Mesendoderm (in vitro differentiated cells): Measurements from ENCODE around the gene EPB41L3. TPM values are rescaled to one million over a fixed set of nuclear protein-coding genes. Genes with fewer than 3 reads are reported as not detected.

Source experiments
- DNase-seq: peaks from one replicate; pipeline ENCODE4 v3.0.0; 2013
- H2AK5ac ChIP-seq: 2 replicates; pipeline ENCODE4 v1.6.1; 2013; ENCODE audit warnings: low read length, inconsistent platforms
- H2BK120ac ChIP-seq: 2 replicates; pipeline ENCODE4 v1.6.1; 2013; ENCODE audit warnings: low read depth, mild to moderate bottlenecking, low read length, moderate library complexity, mixed read lengths
- H2BK15ac ChIP-seq: replicated peaks from 2 replicates; pipeline ENCODE4 v1.6.1; 2013; ENCODE audit warnings: low read depth, mild to moderate bottlenecking, moderate library complexity
- H2BK5ac ChIP-seq: 2 replicates; pipeline ENCODE4 v1.6.1; 2013; ENCODE audit warnings: low read length, inconsistent platforms
- H3K18ac ChIP-seq: 2 replicates; pipeline ENCODE4 v1.6.1; 2013; ENCODE audit warnings: mild to moderate bottlenecking, low read length, mixed read lengths
- H3K23ac ChIP-seq: one replicate; pipeline ENCODE4 v1.6.1; 2013; ENCODE audit warnings: low read length
- H3K27ac ChIP-seq: 2 replicates; pipeline ENCODE4 v1.5.1; 2013; ENCODE audit warnings: low read depth, mild to moderate bottlenecking, inconsistent platforms, low read length, moderate library complexity
- H3K27me3 ChIP-seq: 2 replicates; pipeline ENCODE4 v1.6.1; 2013; ENCODE audit warnings: low read length, control low read depth, mild to moderate bottlenecking, inconsistent platforms; ENCODE audit not compliant: insufficient read depth, poor library complexity
- H3K36me3 ChIP-seq: 2 replicates; pipeline ENCODE4 v1.6.1; 2013; ENCODE audit warnings: low read length, inconsistent platforms; ENCODE audit not compliant: control insufficient read depth, insufficient read depth
- H3K4ac ChIP-seq: one replicate; pipeline ENCODE4 v1.6.1; 2013; ENCODE audit warnings: low read depth, mild to moderate bottlenecking, low read length, moderate library complexity
- H3K4me1 ChIP-seq: 2 replicates; pipeline ENCODE4 v1.6.1; 2013; ENCODE audit warnings: low read depth, low read length, inconsistent platforms; ENCODE audit not compliant: control insufficient read depth
- H3K4me2 ChIP-seq: 2 replicates; pipeline ENCODE4 v1.6.1; 2013; ENCODE audit warnings: low read length
- H3K4me3 ChIP-seq: 2 replicates; pipeline ENCODE4 v1.5.1; 2013; ENCODE audit warnings: mild to moderate bottlenecking, low read length
- H3K56ac ChIP-seq: one replicate; pipeline ENCODE4 v1.6.1; 2013; ENCODE audit warnings: low read length
- H3K79me1 ChIP-seq: 2 replicates; pipeline ENCODE4 v1.6.1; 2013; ENCODE audit warnings: low read length, inconsistent platforms
- H3K79me2 ChIP-seq: 2 replicates; pipeline ENCODE4 v1.6.1; 2013; ENCODE audit warnings: mild to moderate bottlenecking, low read length; ENCODE audit not compliant: control insufficient read depth, insufficient read depth
- H3K9ac ChIP-seq: 2 replicates; pipeline ENCODE4 v1.6.1; 2013; ENCODE audit warnings: low read length, inconsistent platforms
- H4K5ac ChIP-seq: one replicate; pipeline ENCODE4 v1.6.1; 2013; ENCODE audit warnings: low read length
- H4K8ac ChIP-seq: one replicate; pipeline ENCODE4 v1.6.1; 2013; ENCODE audit warnings: low read depth, mild to moderate bottlenecking, control low read depth, low read length, moderate library complexity
- WGBS: extraction: QIAGEN DNeasy Blood & Tissue Kit; methylation state at CpG from one replicate; pipeline ENCODE4 v1.1.7; 2013; ENCODE audit warnings: low lambda C conversion rate, missing lambda C conversion rate; ENCODE audit not compliant: insufficient coverage; ENCODE audit errors: extremely low coverage; 5-methylcytosine and 5-hydroxymethylcytosine counted together
- polyA plus RNA-seq, 2 experiments: library from polyadenylated mRNA; stranded (reverse); fragments of 200-250 nt; gene quantifications; one replicate each; pipeline ENCODE4 v1.2.3, GENCODE V29; 2013

Gene EPB41L3
- polyA plus RNA-seq (2013, experiment 1 of 2): 26.7 TPM
- polyA plus RNA-seq (2013, experiment 2 of 2): 26.2 TPM

DNA sequence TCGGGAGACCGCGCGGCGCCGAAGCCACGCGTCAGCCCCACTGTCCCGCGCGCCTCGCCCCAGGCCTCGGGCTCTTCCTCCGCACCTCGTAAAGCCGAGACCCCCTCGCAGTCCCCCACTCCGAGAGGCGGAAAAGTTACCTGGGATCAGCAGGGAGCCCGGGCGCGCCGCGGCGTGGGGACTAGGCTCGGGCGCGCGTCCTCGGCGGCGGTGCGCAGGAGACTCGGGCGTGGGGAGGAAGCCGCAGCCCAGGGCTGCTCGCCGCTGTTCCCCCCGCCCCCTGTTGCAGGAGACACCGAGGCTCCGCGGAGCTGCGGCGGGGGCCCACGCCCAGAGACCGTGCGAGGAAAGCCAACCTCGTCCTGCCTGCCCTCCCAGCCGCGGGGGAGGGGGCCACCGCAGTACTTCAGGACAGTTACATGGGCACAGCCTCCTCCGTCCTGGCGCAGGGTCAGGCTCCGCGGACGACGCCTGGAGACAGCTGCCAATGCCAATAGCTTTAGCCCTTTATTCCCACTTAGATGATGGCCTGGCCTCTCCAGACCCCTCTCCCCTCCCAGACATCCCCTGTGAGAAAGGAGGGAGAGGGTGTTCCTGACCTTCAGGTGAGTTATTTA is at the start of gene EPB41L3:
Gene EPB41L3 (minus strand): TSS at position 225 of the 617 bp plus-strand sequence. CDS start 54,814 bp downstream, outside the sequence.
- WGBS: no CpG with 5 or more reads among the region's 57 CpGs
- H3K23ac ChIP-seq: peak within 1 kb of the TSS; percentile 89
- H3K27ac ChIP-seq: peak within 1 kb of the TSS; percentile 82
- H3K36me3 ChIP-seq: no peaks in the 10 kb centered on the region
- no peak within 1 kb of the TSS for H4K8ac ChIP-seq
- H3K79me1 ChIP-seq: no peaks in the 10 kb centered on the region
- peak; percentile 69 for DNase-seq
- H2AK5ac ChIP-seq: no peak within 1 kb of the TSS
- H2BK15ac ChIP-seq: peak within 1 kb of the TSS; percentile 46
- no peak within 1 kb of the TSS for H4K5ac ChIP-seq
- H3K18ac ChIP-seq: peak within 1 kb of the TSS; percentile 77
- H2BK120ac ChIP-seq: peak within 1 kb of the TSS; percentile 86
- peak within 1 kb of the TSS; percentile 90 for H3K9ac ChIP-seq
- H3K4me3 ChIP-seq: peak within 1 kb of the TSS; percentile 73
- peak within 1 kb of the TSS; percentile 85 for H2BK5ac ChIP-seq
- H3K4me1 ChIP-seq: peaks cover 2% of the 10 kb centered on the region
- peaks cover 4% of the 10 kb centered on the region for H3K79me2 ChIP-seq
- peak within 1 kb of the TSS; percentile 93 for H3K56ac ChIP-seq
- peak within 1 kb of the TSS; percentile 95 for H3K4ac ChIP-seq
- peak within 1 kb of the TSS; percentile 76 for H3K4me2 ChIP-seq
- H3K27me3 ChIP-seq: no peaks in the 10 kb centered on the region

DNA sequence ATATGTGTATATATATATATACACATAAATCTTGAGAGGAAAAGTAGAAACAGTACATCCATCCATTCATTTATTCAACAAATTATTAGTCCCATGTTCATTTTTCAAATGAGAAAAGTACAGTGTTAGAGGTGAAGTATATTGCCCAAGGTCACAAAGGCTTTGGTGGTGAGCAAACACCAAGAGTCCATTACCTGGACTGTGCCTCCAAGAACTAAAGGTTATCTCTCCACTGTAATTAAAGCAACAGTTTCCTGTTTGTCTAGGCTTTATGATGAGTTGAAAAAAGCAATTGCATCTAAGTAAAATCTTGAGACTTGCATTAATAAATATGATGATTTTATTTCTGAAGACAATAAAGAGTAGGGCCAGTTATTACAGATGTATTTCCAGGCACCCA is 44.7 kb upstream of the EPB41L3 start:
- Histone ChIP-seq H3K36me3 (no peaks in the 10 kb centered on the region), H3K27ac (no peak overlapping the region), H3K4me2 (no peak overlapping the region), H3K4ac (no peak overlapping the region), H3K79me1 (no peaks in the 10 kb centered on the region), H3K9ac (no peak overlapping the region), H2AK5ac (no peak overlapping the region), H2BK5ac (no peak overlapping the region), H2BK15ac (no peak overlapping the region), H3K18ac (no peak overlapping the region), H4K5ac (no peak overlapping the region), H4K8ac (no peak overlapping the region), H3K79me2 (no peaks in the 10 kb centered on the region), H3K4me1 (no peaks in the 10 kb centered on the region), H3K23ac (no peak overlapping the region), H3K4me3 (no peak overlapping the region), H3K56ac (no peak overlapping the region), H3K27me3 (no peaks in the 10 kb centered on the region), H2BK120ac (no peak overlapping the region)
- DNase-seq: no peak

DNA sequence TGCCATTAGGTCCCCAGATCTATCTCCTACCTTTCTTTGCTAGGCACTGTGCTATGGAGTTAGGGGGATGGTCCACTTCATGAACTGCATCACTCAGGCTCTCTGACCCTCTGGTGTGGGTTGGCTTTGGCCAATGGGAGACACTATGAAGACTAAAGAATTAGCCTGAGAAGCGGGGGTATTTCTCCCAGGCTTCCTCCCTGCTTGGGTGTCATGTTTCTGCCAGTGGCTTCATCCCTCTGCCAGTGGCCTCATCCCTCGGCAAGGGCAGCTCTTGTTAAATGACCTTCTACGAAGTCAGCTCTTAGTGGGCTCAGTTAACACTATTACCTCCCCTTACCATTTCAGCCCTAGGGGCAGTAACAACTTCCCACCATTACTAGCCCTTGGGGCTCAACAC is 41.9 kb upstream of the EPB41L3 start:
- no peak overlapping the region for H4K8ac ChIP-seq
- no peak overlapping the region for H3K4ac ChIP-seq
- H3K23ac ChIP-seq: no peak overlapping the region
- H3K79me1 ChIP-seq: no peaks in the 10 kb centered on the region
- WGBS: no CpG with 5 or more reads among the region's 3 CpGs
- no peak overlapping the region for H3K4me2 ChIP-seq
- no peaks in the 10 kb centered on the region for H3K36me3 ChIP-seq
- H3K9ac ChIP-seq: no peak overlapping the region
- H3K27ac ChIP-seq: no peak overlapping the region
- no peaks in the 10 kb centered on the region for H3K4me1 ChIP-seq
- H2AK5ac ChIP-seq: no peak overlapping the region
- no peak overlapping the region for H2BK15ac ChIP-seq
- H3K18ac ChIP-seq: no peak overlapping the region
- H3K27me3 ChIP-seq: no peaks in the 10 kb centered on the region
- no peak overlapping the region for H3K56ac ChIP-seq
- H3K79me2 ChIP-seq: no peaks in the 10 kb centered on the region
- no peak overlapping the region for H3K4me3 ChIP-seq
- peak; percentile 16 for DNase-seq
- no peak overlapping the region for H2BK120ac ChIP-seq
- H2BK5ac ChIP-seq: no peak overlapping the region
- no peak overlapping the region for H4K5ac ChIP-seq

DNA sequence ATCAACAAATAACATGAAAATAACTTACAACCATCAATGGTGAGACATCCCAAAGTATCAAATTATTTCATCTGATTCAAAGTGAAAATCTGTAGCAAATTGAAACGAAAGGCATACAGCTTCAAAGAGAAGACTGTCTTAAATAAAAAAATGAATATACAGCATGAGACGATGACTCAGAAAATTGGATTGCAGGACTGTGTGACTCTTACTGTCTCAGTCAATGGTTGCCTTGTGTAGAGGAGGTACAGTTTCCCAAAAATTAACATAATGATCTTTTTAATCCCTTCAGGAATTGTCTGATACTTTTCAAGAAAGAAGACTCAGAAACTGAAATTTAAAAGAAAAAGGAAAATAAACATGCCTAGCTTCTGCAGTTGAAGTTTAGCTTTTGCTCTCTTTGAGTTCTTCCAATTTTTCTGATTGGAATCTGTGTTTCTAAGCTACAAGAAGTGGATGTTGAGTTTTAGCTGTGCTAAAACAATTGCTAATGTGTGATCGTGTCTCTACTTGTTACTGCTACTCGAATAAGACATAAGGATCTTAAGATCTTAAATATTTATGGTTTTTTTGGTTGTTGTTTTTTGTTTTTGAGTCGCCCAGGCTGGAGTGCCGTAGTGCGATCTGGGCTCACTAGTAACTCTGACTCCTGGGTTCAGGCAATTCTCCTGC is 41.1 kb upstream of the EPB41L3 start:
- DNase-seq: peak; percentile 19
- Histone ChIP-seq H4K8ac (no peak overlapping the region), H4K5ac (no peak overlapping the region), H3K4ac (no peak overlapping the region), H3K9ac (no peak overlapping the region), H3K4me2 (no peak overlapping the region), H3K27ac (no peak overlapping the region), H2BK5ac (no peak overlapping the region), H2BK120ac (no peak overlapping the region), H2BK15ac (no peak overlapping the region), H3K79me1 (no peaks in the 10 kb centered on the region), H3K23ac (no peak overlapping the region), H3K27me3 (no peaks in the 10 kb centered on the region), H3K18ac (no peak overlapping the region), H2AK5ac (no peak overlapping the region), H3K4me3 (no peak overlapping the region), H3K79me2 (no peaks in the 10 kb centered on the region), H3K4me1 (no peaks in the 10 kb centered on the region), H3K56ac (no peak overlapping the region), H3K36me3 (no peaks in the 10 kb centered on the region)
- WGBS: no CpG with 5 or more reads among the region's 7 CpGs

DNA sequence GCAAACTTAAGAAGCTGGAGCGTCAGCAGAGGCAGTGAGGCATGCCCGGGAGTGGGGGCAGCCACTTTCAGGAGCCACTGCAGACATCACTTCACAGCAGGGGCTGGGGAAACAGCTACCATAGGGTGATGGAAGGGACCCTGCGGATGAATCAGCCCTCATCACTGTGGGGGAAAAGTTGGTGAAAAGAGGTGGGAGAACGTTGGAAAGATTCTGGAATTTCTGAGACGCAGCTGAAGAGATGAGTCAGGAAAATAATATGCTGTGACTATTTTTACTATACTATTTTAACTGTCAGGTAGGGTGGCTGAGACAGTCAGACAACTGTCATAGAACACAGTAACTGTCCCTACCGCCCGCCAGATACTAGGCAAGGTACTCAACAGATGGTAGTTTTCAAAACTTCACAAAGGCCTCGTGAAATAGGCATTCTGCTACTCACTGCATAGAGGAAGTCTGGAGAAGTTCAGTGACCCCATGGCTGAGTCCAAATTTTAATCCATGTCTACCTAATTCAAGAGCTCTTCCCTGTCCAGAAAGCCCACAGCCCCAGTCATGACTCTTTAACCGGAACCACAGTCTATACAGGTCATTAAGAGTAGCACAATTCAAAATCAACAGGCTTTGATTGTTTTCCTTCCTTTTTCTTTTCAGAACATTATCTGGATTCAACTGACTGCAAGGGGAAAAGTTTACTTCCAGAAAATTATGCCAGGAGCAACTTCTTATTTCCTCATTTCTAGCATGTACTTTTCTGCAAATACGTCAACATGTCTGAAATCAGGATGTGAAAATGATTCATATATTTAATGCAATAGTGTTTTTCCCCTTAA is 39.3 kb upstream of the EPB41L3 start:
- no peak overlapping the region for H2BK15ac ChIP-seq
- H3K56ac ChIP-seq: no peak overlapping the region
- H3K36me3 ChIP-seq: no peaks in the 10 kb centered on the region
- no peak overlapping the region for H2BK120ac ChIP-seq
- H3K23ac ChIP-seq: no peak overlapping the region
- no peaks in the 10 kb centered on the region for H3K79me2 ChIP-seq
- no peaks in the 10 kb centered on the region for H3K4me1 ChIP-seq
- peak; percentile 16 for DNase-seq
- H3K4ac ChIP-seq: no peak overlapping the region
- H3K4me2 ChIP-seq: no peak overlapping the region
- no CpG with 5 or more reads among the region's 10 CpGs for WGBS
- no peak overlapping the region for H3K18ac ChIP-seq
- H4K8ac ChIP-seq: no peak overlapping the region
- no peak overlapping the region for H4K5ac ChIP-seq
- no peaks in the 10 kb centered on the region for H3K27me3 ChIP-seq
- no peak overlapping the region for H2BK5ac ChIP-seq
- no peak overlapping the region for H3K4me3 ChIP-seq
- H3K27ac ChIP-seq: no peak overlapping the region
- H3K9ac ChIP-seq: no peak overlapping the region
- H3K79me1 ChIP-seq: no peaks in the 10 kb centered on the region
- no peak overlapping the region for H2AK5ac ChIP-seq
